Measurements from ENCODE around the gene DLGAP4. TPM values are rescaled to one million over a fixed set of nuclear protein-coding genes. Genes with fewer than 3 reads are reported as not detected.

DLGAP4 gene
- total and polyA plus RNA-seq, 9 of the 15 experiments (the other 6 are each of a cell fraction or from before 2014, with no cell fraction given): 0.31 to 34.1 (median 4.5) TPM

DNA sequence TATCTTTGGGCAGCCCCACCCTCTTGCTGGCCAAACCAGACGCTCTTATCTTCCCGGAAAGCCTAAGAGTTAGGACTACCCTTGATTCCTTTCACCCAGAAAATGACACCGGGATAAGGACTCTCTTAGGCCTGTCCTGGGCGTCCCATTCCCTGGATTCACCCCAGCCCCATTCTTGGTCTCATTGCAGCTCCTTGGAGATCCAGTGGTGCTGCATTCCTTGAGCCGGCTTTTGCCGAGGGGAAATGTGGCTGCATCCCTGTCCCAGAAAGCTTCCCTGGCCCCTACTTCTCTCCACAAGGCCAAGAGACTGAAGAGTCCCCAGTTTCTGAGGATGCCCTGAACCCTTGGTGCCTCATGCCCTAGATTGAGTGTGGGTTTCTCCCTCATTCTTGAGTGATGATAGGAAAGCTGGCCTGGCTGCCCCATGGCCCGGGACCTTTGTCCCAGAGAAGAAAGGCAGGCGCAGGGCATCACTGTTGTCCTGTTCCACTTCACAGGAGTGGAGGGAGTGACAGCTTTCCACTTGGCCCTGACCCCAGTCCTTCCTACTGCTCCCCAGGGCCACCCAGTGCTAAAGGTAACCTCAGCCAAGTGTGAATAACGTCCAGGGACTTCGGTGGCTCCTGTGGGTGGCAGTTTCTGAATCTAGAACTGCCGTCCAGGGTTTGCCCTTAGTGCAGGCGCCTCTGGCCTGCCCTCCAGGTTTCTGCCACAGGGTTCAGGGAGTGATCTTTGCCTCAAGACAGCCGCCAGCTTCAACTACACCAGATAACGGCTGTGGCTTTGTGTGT is 192.4 kb downstream of the DLGAP4 start:
- Histone ChIP-seq H3K27me3 (ENCODE audit: control insufficient read depth in 2 of 2, insufficient read depth in 2 of 2, low read length in 2 of 2) (no peaks in the 10 kb centered on the region), H3K9me3 (replicated peaks; ENCODE audit: control insufficient read depth, insufficient read depth, low read depth, low read length) (no peaks in the 10 kb centered on the region), H3K4me2 (ENCODE audit: insufficient read depth, low read length) (no peak overlapping the region), H3K4me1 (replicated peaks in 1 of 2; ENCODE audit: control insufficient read depth in 2 of 2, insufficient read depth in 2 of 2, low read length in 2 of 2) (peaks cover 0 to 13% of the 10 kb centered on the region in 2 experiments; a peak in 2 of 5 replicates), H4K20me1 (replicated peaks; ENCODE audit: control insufficient read depth, insufficient read depth, low read length) (peaks cover 4% of the 10 kb centered on the region; the same call in 1 of the 2 replicates), H3K79me2 (ENCODE audit: control insufficient read depth, insufficient read depth, low read length) (no peaks in the 10 kb centered on the region; the same call in 2 of the 3 replicates), H3K36me3 (ENCODE audit: control insufficient read depth, insufficient read depth, low read length) (peaks cover 39% of the 10 kb centered on the region; the same call in 2 of the 3 replicates), H3K4me3 (no peak overlapping the region), H3K9ac (ENCODE audit: insufficient read depth in 1 of 2, low read depth in 2 of 2, low read length in 2 of 2) (no peak overlapping the region), H2AFZ (ENCODE audit: low read depth, low read length) (no peak overlapping the region), H3K27ac (ENCODE audit: extremely low read depth, low read depth, low read length) (no peak overlapping the region), H3K9me1 (ENCODE audit: control insufficient read depth, insufficient read depth, low read length) (peaks cover 3% of the 10 kb centered on the region)
- POLR2A ChIA-PET: no interaction called here
- in situ Hi-C loops (cut with MboI) (no loop called here), intact Hi-C loops (cut with micrococcal nuclease) (no loop called here)
- FAIRE-seq: no peak
- CTCF ChIA-PET (ENCODE audit: low intra/inter-chr PET ratio): no interaction called here
- 73% methylated on average over 14 of the region's 14 CpGs for WGBS (ENCODE audit: insufficient coverage, low coverage, missing lambda C conversion rate)
- no TSS peak for BruUV-seq (replicated peaks)
- DNase-seq (ENCODE audit: extremely low read depth in 1 of 4, low spot score in 3 of 4): no peak
- no peak for ATAC-seq
- TF ChIP-seq AFF4 (CRISPR knock-in tag; IDR thresholded peaks at IDR 0.05) (no peak), FOXK2 (conservative IDR thresholded peaks at IDR 0.05 in 1 of 2, IDR thresholded peaks at IDR 0.05 in 1 of 2; ENCODE audit: low read depth in 2 of 2) (no peak), ZNF436 (CRISPR knock-in tag; IDR thresholded peaks at IDR 0.05) (no peak), CHD4 (IDR thresholded peaks at IDR 0.05; ENCODE audit: insufficient read depth, insufficient replicate concordance, low read depth, low read length, poor library complexity, severe bottlenecking) (no peak), SMARCE1 (IDR thresholded peaks at IDR 0.05) (no peak), RBM22 (IDR thresholded peaks at IDR 0.05; ENCODE audit: low read depth, low read length, poor library complexity, severe bottlenecking) (no peak), LCOR (CRISPR knock-in tag; IDR thresholded peaks at IDR 0.05) (no peak), ZNF174 (CRISPR knock-in tag; IDR thresholded peaks at IDR 0.05) (no peak), NR4A1 (CRISPR knock-in tag; IDR thresholded peaks at IDR 0.05) (no peak), NR4A1 (tag; IDR thresholded peaks at IDR 0.05) (no peak)
- TF ChIP-seq, protein P1, sequence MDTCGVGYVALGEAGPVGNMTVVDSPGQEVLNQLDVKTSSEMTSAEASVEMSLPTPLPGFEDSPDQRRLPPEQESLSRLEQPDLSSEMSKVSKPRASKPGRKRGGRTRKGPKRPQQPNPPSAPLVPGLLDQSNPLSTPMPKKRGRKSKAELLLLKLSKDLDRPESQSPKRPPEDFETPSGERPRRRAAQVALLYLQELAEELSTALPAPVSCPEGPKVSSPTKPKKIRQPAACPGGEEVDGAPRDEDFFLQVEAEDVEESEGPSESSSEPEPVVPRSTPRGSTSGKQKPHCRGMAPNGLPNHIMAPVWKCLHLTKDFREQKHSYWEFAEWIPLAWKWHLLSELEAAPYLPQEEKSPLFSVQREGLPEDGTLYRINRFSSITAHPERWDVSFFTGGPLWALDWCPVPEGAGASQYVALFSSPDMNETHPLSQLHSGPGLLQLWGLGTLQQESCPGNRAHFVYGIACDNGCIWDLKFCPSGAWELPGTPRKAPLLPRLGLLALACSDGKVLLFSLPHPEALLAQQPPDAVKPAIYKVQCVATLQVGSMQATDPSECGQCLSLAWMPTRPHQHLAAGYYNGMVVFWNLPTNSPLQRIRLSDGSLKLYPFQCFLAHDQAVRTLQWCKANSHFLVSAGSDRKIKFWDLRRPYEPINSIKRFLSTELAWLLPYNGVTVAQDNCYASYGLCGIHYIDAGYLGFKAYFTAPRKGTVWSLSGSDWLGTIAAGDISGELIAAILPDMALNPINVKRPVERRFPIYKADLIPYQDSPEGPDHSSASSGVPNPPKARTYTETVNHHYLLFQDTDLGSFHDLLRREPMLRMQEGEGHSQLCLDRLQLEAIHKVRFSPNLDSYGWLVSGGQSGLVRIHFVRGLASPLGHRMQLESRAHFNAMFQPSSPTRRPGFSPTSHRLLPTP (IDR thresholded peaks at IDR 0.05; ENCODE audit: borderline replicate concordance, extremely low read depth, insufficient read length): no peak
- TF ChIP-seq, protein P2, sequence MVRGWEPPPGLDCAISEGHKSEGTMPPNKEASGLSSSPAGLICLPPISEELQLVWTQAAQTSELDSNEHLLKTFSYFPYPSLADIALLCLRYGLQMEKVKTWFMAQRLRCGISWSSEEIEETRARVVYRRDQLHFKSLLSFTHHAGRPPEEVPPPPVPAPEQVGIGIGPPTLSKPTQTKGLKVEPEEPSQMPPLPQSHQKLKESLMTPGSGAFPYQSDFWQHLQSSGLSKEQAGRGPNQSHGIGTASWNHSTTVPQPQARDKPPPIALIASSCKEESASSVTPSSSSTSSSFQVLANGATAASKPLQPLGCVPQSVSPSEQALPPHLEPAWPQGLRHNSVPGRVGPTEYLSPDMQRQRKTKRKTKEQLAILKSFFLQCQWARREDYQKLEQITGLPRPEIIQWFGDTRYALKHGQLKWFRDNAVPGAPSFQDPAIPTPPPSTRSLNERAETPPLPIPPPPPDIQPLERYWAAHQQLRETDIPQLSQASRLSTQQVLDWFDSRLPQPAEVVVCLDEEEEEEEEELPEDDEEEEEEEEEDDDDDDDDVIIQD (CRISPR knock-in tag; IDR thresholded peaks at IDR 0.05): no peak

Data from K562 (cell line).